GM10266 (cell line): ENCODE results near the gene UGT1A6.

ENCODE experiments used
- DNase-seq: peaks from one replicate; pipeline ENCODE4 v3.0.0; 2012; ENCODE audit errors: extremely low spot score
- TF ChIP-seq, protein P1 (sequence below): IDR thresholded peaks from 2 replicates; pipeline ENCODE4 v1.5.1; 2012; ENCODE audit warnings: mild to moderate bottlenecking, low read depth; ENCODE audit not compliant: control insufficient read depth, insufficient read depth; ENCODE audit errors: missing control alignments

UGT1A6 gene

GRCh38 chr2:233791151-233791882, 98.6 kb downstream of the UGT1A6 start:
- no peak for DNase-seq
- TF ChIP-seq, protein P1, sequence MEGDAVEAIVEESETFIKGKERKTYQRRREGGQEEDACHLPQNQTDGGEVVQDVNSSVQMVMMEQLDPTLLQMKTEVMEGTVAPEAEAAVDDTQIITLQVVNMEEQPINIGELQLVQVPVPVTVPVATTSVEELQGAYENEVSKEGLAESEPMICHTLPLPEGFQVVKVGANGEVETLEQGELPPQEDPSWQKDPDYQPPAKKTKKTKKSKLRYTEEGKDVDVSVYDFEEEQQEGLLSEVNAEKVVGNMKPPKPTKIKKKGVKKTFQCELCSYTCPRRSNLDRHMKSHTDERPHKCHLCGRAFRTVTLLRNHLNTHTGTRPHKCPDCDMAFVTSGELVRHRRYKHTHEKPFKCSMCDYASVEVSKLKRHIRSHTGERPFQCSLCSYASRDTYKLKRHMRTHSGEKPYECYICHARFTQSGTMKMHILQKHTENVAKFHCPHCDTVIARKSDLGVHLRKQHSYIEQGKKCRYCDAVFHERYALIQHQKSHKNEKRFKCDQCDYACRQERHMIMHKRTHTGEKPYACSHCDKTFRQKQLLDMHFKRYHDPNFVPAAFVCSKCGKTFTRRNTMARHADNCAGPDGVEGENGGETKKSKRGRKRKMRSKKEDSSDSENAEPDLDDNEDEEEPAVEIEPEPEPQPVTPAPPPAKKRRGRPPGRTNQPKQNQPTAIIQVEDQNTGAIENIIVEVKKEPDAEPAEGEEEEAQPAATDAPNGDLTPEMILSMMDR = no peak

DNA sequence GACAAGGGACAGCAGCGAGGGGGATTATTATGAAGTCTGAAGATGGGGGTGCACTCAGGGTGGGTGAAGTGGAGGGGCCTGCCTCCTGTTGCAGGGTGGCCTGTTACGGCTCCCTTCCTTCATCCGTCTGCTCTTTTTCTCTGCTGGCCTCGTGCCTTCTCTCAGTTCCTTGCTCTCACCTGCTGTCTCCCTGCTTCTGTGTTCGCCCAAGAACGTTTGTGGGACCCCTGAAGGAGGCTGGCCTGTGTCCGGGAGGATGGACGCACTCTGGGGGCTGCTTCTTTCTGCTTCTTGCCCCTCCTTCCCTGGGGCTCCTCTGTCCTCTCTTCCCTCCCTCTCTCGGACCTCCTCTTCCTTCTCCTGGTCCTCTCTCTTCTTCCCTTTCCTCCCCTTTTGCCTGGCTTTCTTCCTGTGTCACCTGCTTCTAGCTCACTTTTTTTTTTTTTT, 99.2 kb downstream of the UGT1A6 start:
- TF ChIP-seq, protein P1 = no peak
- DNase-seq = no peak

DNA sequence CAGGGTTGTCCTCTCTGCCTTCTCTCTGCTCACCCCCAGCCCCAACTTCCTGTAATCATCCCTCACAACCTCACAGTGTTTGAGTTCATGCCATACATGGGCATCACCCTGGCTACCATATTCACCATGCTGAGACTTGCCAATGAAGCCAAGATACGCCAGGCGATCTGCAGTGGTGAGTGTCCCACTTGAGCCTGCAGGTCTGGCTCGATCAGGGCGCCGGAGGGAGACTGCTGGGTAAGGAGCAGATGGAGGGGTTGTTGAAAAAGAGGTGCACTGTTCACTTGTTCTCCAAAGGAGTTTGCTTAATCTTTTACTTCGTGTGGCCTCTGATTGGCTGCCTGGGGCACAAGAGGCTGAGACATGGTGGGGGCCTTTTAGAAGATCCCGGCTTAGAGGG, 100.0 kb downstream of the UGT1A6 start:
- DNase-seq = no peak
- TF ChIP-seq, protein P1 = no peak

GRCh38 chr2:233793465-233794127, 100.9 kb downstream of the UGT1A6 start:
- TF ChIP-seq, protein P1 = no peak
- DNase-seq = no peak

DNA sequence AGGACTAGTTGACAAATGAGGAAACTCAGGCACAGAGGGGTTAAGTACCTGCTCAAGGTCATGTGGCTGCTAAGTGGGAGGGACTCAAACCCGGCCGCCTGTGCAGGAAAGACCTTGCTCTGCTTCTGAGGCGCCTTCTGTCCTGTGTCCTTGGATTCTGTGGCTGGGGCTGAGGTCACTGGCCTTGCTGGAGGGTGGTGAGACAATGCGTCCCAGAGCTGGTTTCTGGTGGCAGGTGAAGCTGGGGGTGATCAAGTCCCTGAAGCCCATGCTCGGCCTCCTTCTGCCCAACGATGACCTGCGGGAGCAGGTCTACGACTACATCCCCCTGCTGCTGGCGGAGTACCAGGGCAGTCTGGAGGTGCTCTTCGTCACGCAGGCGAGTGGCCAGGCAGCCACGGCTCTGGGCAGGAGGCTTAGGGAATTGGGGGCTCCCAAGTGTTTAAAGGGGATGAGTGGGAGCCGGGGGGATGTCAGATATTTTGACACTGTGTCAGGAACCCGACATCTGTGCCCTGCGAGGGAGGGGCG, 101.5 kb downstream of the UGT1A6 start:
- TF ChIP-seq, protein P1 = no peak
- DNase-seq = no peak

DNA sequence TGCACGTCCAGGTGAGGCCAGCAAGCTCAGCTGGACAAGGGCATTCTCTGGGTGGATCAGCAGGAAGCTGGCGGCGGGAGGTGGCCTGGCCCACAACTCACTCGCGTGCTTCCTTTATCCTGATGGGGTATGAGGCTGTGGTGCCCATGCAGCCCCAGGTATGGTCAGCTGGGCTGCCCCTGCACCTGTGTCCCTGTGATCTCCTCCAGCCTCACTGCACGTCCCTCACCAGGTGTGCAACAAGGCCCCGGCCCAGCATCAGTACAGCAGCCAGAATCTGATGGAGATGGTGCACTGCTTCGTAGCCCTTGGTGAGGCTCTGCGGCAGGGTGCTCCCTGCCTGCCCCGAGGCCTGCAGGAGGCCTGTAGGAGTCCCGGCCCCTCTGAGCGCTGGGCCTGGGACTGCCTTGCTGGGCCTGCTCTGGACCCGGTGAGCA, 103.1 kb downstream of the UGT1A6 start:
- TF ChIP-seq, protein P1 = no peak
- no peak for DNase-seq

DNA sequence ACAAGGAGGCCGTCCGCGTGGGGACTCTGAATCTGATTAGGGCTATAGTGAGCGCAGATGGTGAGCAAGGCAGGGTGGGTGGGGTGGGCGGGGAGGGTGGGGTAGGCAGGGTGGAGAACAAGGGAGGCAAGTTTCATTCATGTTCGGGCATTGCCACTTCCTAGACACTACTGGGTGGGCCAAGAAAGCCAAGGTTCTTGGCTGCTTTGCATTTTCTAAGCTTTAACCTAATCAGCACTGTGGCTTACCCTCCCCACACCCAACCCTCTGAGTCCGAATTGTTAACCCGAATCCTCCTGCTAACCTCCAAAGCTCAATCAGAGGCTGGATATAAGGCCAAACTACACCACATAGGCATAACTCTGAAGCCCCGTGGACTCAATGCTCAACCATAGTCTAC, 103.6 kb downstream of the UGT1A6 start:
- no peak for DNase-seq
- TF ChIP-seq, protein P1 = no peak
